ENCODE results near the gene ALOX12B. TPM values are rescaled to one million over a fixed set of nuclear protein-coding genes. Genes with fewer than 3 reads are reported as not detected.
A peak's percentile ranks its signal among the peaks of the same experiment; 100 is the strongest.

The ALOX12B gene
- total and polyA plus RNA-seq, 2 donors (not counting 1 experiment from before 2014, with no cell fraction given), result 0.57 to 0.69 TPM

DNA sequence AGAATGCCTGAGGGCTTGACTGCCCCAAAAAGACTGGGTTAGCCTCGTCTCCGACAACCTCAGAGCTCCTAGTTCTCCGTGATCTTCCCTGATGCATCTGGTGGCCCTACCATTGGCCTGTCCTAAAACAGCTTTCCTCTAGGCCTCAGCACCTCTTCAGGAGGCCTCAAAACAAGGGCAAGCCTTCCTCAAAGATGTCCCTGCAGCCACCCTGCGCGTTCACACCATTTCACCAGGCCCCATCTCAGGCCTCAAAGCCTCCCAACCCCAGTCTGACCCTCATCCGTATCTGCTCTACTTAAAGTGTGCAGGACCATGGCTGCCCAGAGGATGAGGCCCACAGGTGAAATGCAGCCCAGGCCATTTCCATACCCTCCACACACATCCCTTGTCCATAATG lies 23.4 kb upstream of the ALOX12B start:
- no peak overlapping the region for H3K27ac Mint-ChIP-seq
- ATAC-seq (ENCODE audit: low read depth) (no peak), DNase-seq (no peak)
- no peaks in the 10 kb centered on the region for H4K20me1 ChIP-seq (ENCODE audit: control insufficient read depth, insufficient read depth, low read length, poor library complexity, severe bottlenecking)
- peak overlapping the region; percentile 39 for H3K4me3 Mint-ChIP-seq
- no peaks in the 10 kb centered on the region for H3K9me3 Mint-ChIP-seq (ENCODE audit: insufficient read depth)
- POLR2A ChIA-PET, result no interaction called here
- H3K27me3 Mint-ChIP-seq, result peaks cover 46% of the 10 kb centered on the region
- no peak overlapping the region for H3K4me2 ChIP-seq (replicated peaks; ENCODE audit: low read depth, low read length, poor library complexity, severe bottlenecking)
- peaks cover 0 to 5% (median 0%) of the 10 kb centered on the region in 3 donors for H3K9me3 ChIP-seq (ENCODE audit: control extremely low read depth in 1 of 3, control insufficient read depth in 2 of 3, insufficient read depth in 1 of 3, low read length in 2 of 3)
- no peak overlapping the region for H3K27ac ChIP-seq (ENCODE audit: low read length in 2 of 2)
- intact Hi-C loops (cut with micrococcal nuclease), result loop anchor here (1.0 kb wide), 3 partner anchors 17 to 51 kb away; no protein-coding TSS in a partner anchor
- H2AFZ ChIP-seq (ENCODE audit: insufficient read depth, low read depth, low read length, poor library complexity, severe bottlenecking), result no peak overlapping the region
- H3K79me2 ChIP-seq (ENCODE audit: control insufficient read depth, insufficient read depth, low read length), result no peaks in the 10 kb centered on the region
- WGBS (ENCODE audit: insufficient coverage), result 97% methylated on average over 6 of the region's 6 CpGs
- no peak overlapping the region for H3K4me3 ChIP-seq (ENCODE audit: control extremely low read depth in 1 of 5, extremely low read depth in 1 of 5, insufficient read depth in 1 of 5, low read depth in 2 of 5, low read length in 4 of 5)
- H3K36me3 ChIP-seq (replicated peaks in 1 of 2; ENCODE audit: control extremely low read depth in 1 of 2, control insufficient read depth in 1 of 2, extremely low read depth in 1 of 2, insufficient read depth in 2 of 2, low read length in 1 of 2), result no peaks in the 10 kb centered on the region
- peaks cover 10 to 11% of the 10 kb centered on the region in 2 donors for H3K4me1 ChIP-seq (ENCODE audit: control insufficient read depth in 2 of 2, insufficient read depth in 2 of 2, low read length in 2 of 2)
- CTCF ChIA-PET, result interaction anchor here (0.5 to 20.5 kb wide), 27 partner anchors 9 to 381 kb away, joined by 3 to 360 read pairs (median 5); partner anchors contain the start of gene NAA38
- H3K9ac ChIP-seq (ENCODE audit: low read length), result no peak overlapping the region
- H3K27me3 ChIP-seq (replicated peaks in 1 of 4; ENCODE audit: control extremely low read depth in 1 of 4, control insufficient read depth in 3 of 4, insufficient read depth in 4 of 4, low read length in 3 of 4), result peaks cover 0 to 62% (median 42%) of the 10 kb centered on the region in 4 experiments
- peaks cover 10% of the 10 kb centered on the region for H3K4me1 Mint-ChIP-seq
- TF ChIP-seq EZH2 (IDR thresholded peaks at IDR 0.05; ENCODE audit: borderline replicate concordance, insufficient read depth, low read depth, low read length, poor library complexity, severe bottlenecking), result no peak
- TF ChIP-seq, protein P1, sequence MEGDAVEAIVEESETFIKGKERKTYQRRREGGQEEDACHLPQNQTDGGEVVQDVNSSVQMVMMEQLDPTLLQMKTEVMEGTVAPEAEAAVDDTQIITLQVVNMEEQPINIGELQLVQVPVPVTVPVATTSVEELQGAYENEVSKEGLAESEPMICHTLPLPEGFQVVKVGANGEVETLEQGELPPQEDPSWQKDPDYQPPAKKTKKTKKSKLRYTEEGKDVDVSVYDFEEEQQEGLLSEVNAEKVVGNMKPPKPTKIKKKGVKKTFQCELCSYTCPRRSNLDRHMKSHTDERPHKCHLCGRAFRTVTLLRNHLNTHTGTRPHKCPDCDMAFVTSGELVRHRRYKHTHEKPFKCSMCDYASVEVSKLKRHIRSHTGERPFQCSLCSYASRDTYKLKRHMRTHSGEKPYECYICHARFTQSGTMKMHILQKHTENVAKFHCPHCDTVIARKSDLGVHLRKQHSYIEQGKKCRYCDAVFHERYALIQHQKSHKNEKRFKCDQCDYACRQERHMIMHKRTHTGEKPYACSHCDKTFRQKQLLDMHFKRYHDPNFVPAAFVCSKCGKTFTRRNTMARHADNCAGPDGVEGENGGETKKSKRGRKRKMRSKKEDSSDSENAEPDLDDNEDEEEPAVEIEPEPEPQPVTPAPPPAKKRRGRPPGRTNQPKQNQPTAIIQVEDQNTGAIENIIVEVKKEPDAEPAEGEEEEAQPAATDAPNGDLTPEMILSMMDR (IDR thresholded peaks at IDR 0.05), result no peak

DNA sequence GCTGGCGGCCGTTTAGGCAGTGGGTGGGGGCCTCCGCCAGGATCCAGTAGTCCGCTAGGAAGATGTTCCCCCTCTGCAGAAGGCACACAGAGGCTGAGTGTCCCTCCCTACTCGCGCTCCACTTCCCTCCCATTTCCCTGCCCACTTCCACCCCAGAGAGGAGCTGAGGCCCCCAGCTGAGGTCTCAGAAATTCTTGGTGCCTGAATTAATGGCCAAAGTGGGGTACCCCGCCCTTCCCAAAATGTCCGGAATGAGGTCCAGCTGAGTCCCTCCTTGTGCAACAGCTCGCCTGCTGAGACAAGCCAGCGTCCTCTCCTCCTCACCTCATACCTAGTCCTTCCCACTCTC lies 22.9 kb upstream of the ALOX12B start:
- Histone ChIP-seq H4K20me1 (ENCODE audit: control insufficient read depth, insufficient read depth, low read length, poor library complexity, severe bottlenecking) (no peaks in the 10 kb centered on the region), H3K4me2 (replicated peaks; ENCODE audit: low read depth, low read length, poor library complexity, severe bottlenecking) (peak overlapping the region; percentile 97), H3K9ac (ENCODE audit: low read length) (no peak overlapping the region), H3K27ac (ENCODE audit: low read length in 2 of 2) (no peak overlapping the region), H3K9me3 (ENCODE audit: control extremely low read depth in 1 of 3, control insufficient read depth in 2 of 3, insufficient read depth in 1 of 3, low read length in 2 of 3) (peaks cover 0 to 5% (median 0%) of the 10 kb centered on the region in 3 donors), H2AFZ (ENCODE audit: insufficient read depth, low read depth, low read length, poor library complexity, severe bottlenecking) (peak overlapping the region; percentile 79), H3K27me3 (replicated peaks in 1 of 4; ENCODE audit: control extremely low read depth in 1 of 4, control insufficient read depth in 3 of 4, insufficient read depth in 4 of 4, low read length in 3 of 4) (peaks cover 0 to 58% (median 38%) of the 10 kb centered on the region in 4 experiments), H3K36me3 (replicated peaks in 1 of 2; ENCODE audit: control extremely low read depth in 1 of 2, control insufficient read depth in 1 of 2, extremely low read depth in 1 of 2, insufficient read depth in 2 of 2, low read length in 1 of 2) (no peaks in the 10 kb centered on the region), H3K4me1 (ENCODE audit: control insufficient read depth in 2 of 2, insufficient read depth in 2 of 2, low read length in 2 of 2) (peaks cover 10 to 11% of the 10 kb centered on the region in 2 donors), H3K79me2 (ENCODE audit: control insufficient read depth, insufficient read depth, low read length) (no peaks in the 10 kb centered on the region), H3K4me3 (ENCODE audit: control extremely low read depth in 1 of 5, extremely low read depth in 1 of 5, insufficient read depth in 1 of 5, low read depth in 2 of 5, low read length in 4 of 5) (peak overlapping the region in 2 of 5 experiments; percentile 49 to 56)
- DNase-seq (no peak), ATAC-seq (ENCODE audit: low read depth) (no peak)
- POLR2A ChIA-PET, result no interaction called here
- Mint-ChIP-seq H3K9me3 (ENCODE audit: insufficient read depth) (no peaks in the 10 kb centered on the region), H3K27me3 (peaks cover 42% of the 10 kb centered on the region), H3K27ac (peak overlapping the region; percentile 53), H3K4me3 (peak overlapping the region; percentile 39), H3K4me1 (peaks cover 10% of the 10 kb centered on the region)
- no peak for TF ChIP-seq EZH2 (IDR thresholded peaks at IDR 0.05; ENCODE audit: borderline replicate concordance, insufficient read depth, low read depth, low read length, poor library complexity, severe bottlenecking)
- TF ChIP-seq, protein P1 (IDR thresholded peaks at IDR 0.05), result peak; percentile 27
- 17% methylated on average over 10 of the region's 10 CpGs for WGBS (ENCODE audit: insufficient coverage)
- CTCF ChIA-PET, result interaction anchor here (0.6 to 20.5 kb wide), 25 partner anchors 9 to 253 kb away, joined by 3 to 360 read pairs (median 5); partner anchors contain the start of gene NAA38
- intact Hi-C loops (cut with micrococcal nuclease), result loop anchor here (1.0 kb wide), 3 partner anchors 16 to 50 kb away; no protein-coding TSS in a partner anchor

All from B cell (primary cell).